Testis (tissue), 2 donors: Measurements from ENCODE around the gene CROCC2.

Experiments used
- POLR2A ChIP-seq: fragments of 450-650 bp; IDR thresholded peaks from one replicate; pipeline ENCODE4 v1.6.1; 2017; ENCODE audit warnings: antibody characterized with exemption, mild to moderate bottlenecking, moderate library complexity
- TF ChIP-seq, protein P1 (sequence below), 3 experiments: fragments of 450-650 bp in 2 of 3; fragments of 200-600 bp in 1 of 3; sonication (generic) in 1 of 3; IDR thresholded peaks; one replicate each; pipeline ENCODE4 v1.5.1; 2016 to 2019; ENCODE audit warnings: antibody characterized with exemption in 3 of 3, mild to moderate bottlenecking in 2 of 3, moderate library complexity in 1 of 3

- no peak for TF ChIP-seq POLR2A
- TF ChIP-seq, protein P1, sequence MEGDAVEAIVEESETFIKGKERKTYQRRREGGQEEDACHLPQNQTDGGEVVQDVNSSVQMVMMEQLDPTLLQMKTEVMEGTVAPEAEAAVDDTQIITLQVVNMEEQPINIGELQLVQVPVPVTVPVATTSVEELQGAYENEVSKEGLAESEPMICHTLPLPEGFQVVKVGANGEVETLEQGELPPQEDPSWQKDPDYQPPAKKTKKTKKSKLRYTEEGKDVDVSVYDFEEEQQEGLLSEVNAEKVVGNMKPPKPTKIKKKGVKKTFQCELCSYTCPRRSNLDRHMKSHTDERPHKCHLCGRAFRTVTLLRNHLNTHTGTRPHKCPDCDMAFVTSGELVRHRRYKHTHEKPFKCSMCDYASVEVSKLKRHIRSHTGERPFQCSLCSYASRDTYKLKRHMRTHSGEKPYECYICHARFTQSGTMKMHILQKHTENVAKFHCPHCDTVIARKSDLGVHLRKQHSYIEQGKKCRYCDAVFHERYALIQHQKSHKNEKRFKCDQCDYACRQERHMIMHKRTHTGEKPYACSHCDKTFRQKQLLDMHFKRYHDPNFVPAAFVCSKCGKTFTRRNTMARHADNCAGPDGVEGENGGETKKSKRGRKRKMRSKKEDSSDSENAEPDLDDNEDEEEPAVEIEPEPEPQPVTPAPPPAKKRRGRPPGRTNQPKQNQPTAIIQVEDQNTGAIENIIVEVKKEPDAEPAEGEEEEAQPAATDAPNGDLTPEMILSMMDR (IDR thresholded peaks at IDR 0.05): no peak
Observed at GRCh38 chr2:240999873-241000541, 93.9 kb downstream of the CROCC2 start.
